HEK293 (cell line): ENCODE measurements around the gene CROCC.

Experiments used
- HOXC10 ChIP-seq: sonication (generic); formaldehyde crosslinking; IDR thresholded peaks from 2 replicates; pipeline ENCODE4 v1.8.1; 2023; ENCODE audit warnings: mild to moderate bottlenecking, missing genetic modification reagents
- KLF16 ChIP-seq: fragments of 450-650 bp; formaldehyde crosslinking; IDR thresholded peaks from 2 replicates; pipeline ENCODE4 v1.5.1; 2017; ENCODE audit warnings: missing biosample characterization, missing genetic modification characterization
- PRDM10 ChIP-seq: fragments of 450-650 bp; formaldehyde crosslinking; IDR thresholded peaks from 2 replicates; pipeline ENCODE4 v1.5.1; 2016; ENCODE audit warnings: missing biosample characterization, missing genetic modification characterization
- SALL2 ChIP-seq: fragments of 450-650 bp; formaldehyde crosslinking; IDR thresholded peaks from 2 replicates; pipeline ENCODE4 v1.5.0; 2017; ENCODE audit warnings: missing biosample characterization, mild to moderate bottlenecking, missing genetic modification characterization, borderline replicate concordance
- SP2 ChIP-seq: fragments of 450-650 bp; formaldehyde crosslinking; IDR thresholded peaks from 2 replicates; pipeline ENCODE4 v1.5.1; 2016; ENCODE audit warnings: missing biosample characterization, missing genetic modification characterization
- TSHZ1 ChIP-seq: fragments of 450-650 bp; formaldehyde crosslinking; IDR thresholded peaks from 2 replicates; pipeline ENCODE4 v1.5.1; 2016; ENCODE audit warnings: missing biosample characterization, missing genetic modification characterization, borderline replicate concordance
- WT1 ChIP-seq: fragments of 450-650 bp; formaldehyde crosslinking; IDR thresholded peaks from 2 replicates; pipeline ENCODE4 v1.5.1; 2016; ENCODE audit warnings: missing biosample characterization, missing genetic modification characterization
- YY2 ChIP-seq: fragments of 450-650 bp; formaldehyde crosslinking; IDR thresholded peaks from 2 replicates; pipeline ENCODE4 v1.5.1; 2016; ENCODE audit warnings: missing biosample characterization, missing genetic modification characterization
- ZBTB1 ChIP-seq: fragments of 450-650 bp; formaldehyde crosslinking; IDR thresholded peaks from 2 replicates; pipeline ENCODE4 v1.5.1; 2016; ENCODE audit warnings: missing biosample characterization, missing genetic modification characterization
- ZBTB11 ChIP-seq: fragments of 450-650 bp; formaldehyde crosslinking; conservative IDR thresholded peaks from 2 replicates; pipeline ENCODE4 v1.5.1; 2016; ENCODE audit warnings: low read depth, missing biosample characterization, missing genetic modification characterization
- ZBTB44 ChIP-seq: fragments of 450-650 bp; IDR thresholded peaks from 2 replicates; pipeline ENCODE4 v1.5.1; 2018; ENCODE audit warnings: missing biosample characterization, mild to moderate bottlenecking, missing genetic modification characterization
- ZFP69B ChIP-seq: fragments of 450-650 bp; formaldehyde crosslinking; IDR thresholded peaks from 2 replicates; pipeline ENCODE4 v1.5.1; 2016; ENCODE audit warnings: missing biosample characterization, missing genetic modification characterization
- ZNF157 ChIP-seq: fragments of 450-650 bp; formaldehyde crosslinking; IDR thresholded peaks from 2 replicates; pipeline ENCODE4 v1.5.1; 2016; ENCODE audit warnings: missing biosample characterization, missing genetic modification characterization
- ZNF248 ChIP-seq: fragments of 450-650 bp; formaldehyde crosslinking; IDR thresholded peaks from 2 replicates; pipeline ENCODE4 v1.5.1; 2017; ENCODE audit warnings: missing biosample characterization, missing genetic modification characterization
- ZNF366 ChIP-seq: fragments of 450-650 bp; formaldehyde crosslinking; conservative IDR thresholded peaks from 2 replicates; pipeline ENCODE4 v1.5.1; 2016; ENCODE audit warnings: missing biosample characterization, missing genetic modification characterization
- ZNF423 ChIP-seq: fragments of 450-650 bp; formaldehyde crosslinking; IDR thresholded peaks from 2 replicates; pipeline ENCODE4 v1.5.1; 2016; ENCODE audit warnings: missing biosample characterization, missing genetic modification characterization
- ZNF426 ChIP-seq: fragments of 450-650 bp; formaldehyde crosslinking; IDR thresholded peaks from 2 replicates; pipeline ENCODE4 v1.5.1; 2017; ENCODE audit warnings: missing biosample characterization, missing genetic modification characterization, mild to moderate bottlenecking, inconsistent platforms, moderate library complexity
- ZNF529 ChIP-seq: fragments of 450-650 bp; formaldehyde crosslinking; IDR thresholded peaks from 2 replicates; pipeline ENCODE4 v1.5.1; 2017; ENCODE audit warnings: missing genetic modification characterization, missing biosample characterization; ENCODE audit not compliant: insufficient replicate concordance
- ZNF555 ChIP-seq: fragments of 450-650 bp; formaldehyde crosslinking; conservative IDR thresholded peaks from 2 replicates; pipeline ENCODE4 v1.5.1; 2017; ENCODE audit warnings: missing biosample characterization, mild to moderate bottlenecking, missing genetic modification characterization, inconsistent platforms
- ZNF580 ChIP-seq: fragments of 450-650 bp; formaldehyde crosslinking; IDR thresholded peaks from 2 replicates; pipeline ENCODE4 v1.5.1; 2016; ENCODE audit warnings: missing biosample characterization, missing genetic modification characterization
- ZNF585B ChIP-seq: fragments of 450-650 bp; formaldehyde crosslinking; IDR thresholded peaks from 2 replicates; pipeline ENCODE4 v1.5.1; 2016; ENCODE audit warnings: missing biosample characterization, missing genetic modification characterization
- ZNF600 ChIP-seq: fragments of 450-650 bp; formaldehyde crosslinking; IDR thresholded peaks from 2 replicates; pipeline ENCODE4 v1.5.1; 2016; ENCODE audit warnings: missing biosample characterization, missing genetic modification characterization
- ZNF610 ChIP-seq: fragments of 450-650 bp; formaldehyde crosslinking; IDR thresholded peaks from 2 replicates; pipeline ENCODE4 v1.5.1; 2016; ENCODE audit warnings: missing biosample characterization, missing genetic modification characterization, borderline replicate concordance
- ZNF658 ChIP-seq: fragments of 450-650 bp; formaldehyde crosslinking; IDR thresholded peaks from 2 replicates; pipeline ENCODE4; 2016; ENCODE audit warnings: missing biosample characterization, missing genetic modification characterization
- ZNF747 ChIP-seq: fragments of 450-650 bp; formaldehyde crosslinking; IDR thresholded peaks from 2 replicates; pipeline ENCODE4 v1.5.1; 2016; ENCODE audit warnings: missing biosample characterization, missing genetic modification characterization
- ZNF785 ChIP-seq: fragments of 450-650 bp; formaldehyde crosslinking; IDR thresholded peaks from 2 replicates; pipeline ENCODE4 v1.5.1; 2016; ENCODE audit warnings: missing biosample characterization, missing genetic modification characterization
- ZNF791 ChIP-seq: fragments of 450-650 bp; formaldehyde crosslinking; IDR thresholded peaks from 2 replicates; pipeline ENCODE4 v1.5.1; 2016; ENCODE audit warnings: missing biosample characterization, missing genetic modification characterization
- ZNF837 ChIP-seq: fragments of 450-650 bp; formaldehyde crosslinking; IDR thresholded peaks from 2 replicates; pipeline ENCODE4 v1.5.1; 2016; ENCODE audit warnings: missing biosample characterization, missing genetic modification characterization

Gene CROCC

GRCh38 chr1:16921391-16922185 lies at the start of gene CROCC (continued):
- no peak for TF ChIP-seq ZBTB11 (tag by site-specific recombination)
- TF ChIP-seq ZNF585B (tag by site-specific recombination): no peak
- no peak for TF ChIP-seq TSHZ1 (tag by site-specific recombination)
- no peak for TF ChIP-seq ZNF555 (tag by site-specific recombination)
- no peak for TF ChIP-seq ZFP69B (tag by site-specific recombination)
- no peak for TF ChIP-seq SALL2 (tag by site-specific recombination)
- TF ChIP-seq YY2: no peak
- TF ChIP-seq ZNF248 (tag by site-specific recombination): no peak
- TF ChIP-seq ZBTB1 (tag by site-specific recombination): no peak
- no peak for TF ChIP-seq ZNF580 (tag by site-specific recombination)
- peak; percentile 32; the same call in 1 of the 2 replicates for TF ChIP-seq KLF16 (tag by site-specific recombination)
- no peak for TF ChIP-seq ZBTB44 (tag by site-specific recombination)
- TF ChIP-seq PRDM10: peak; percentile 68; the same call in 1 of the 2 replicates
- peak; percentile 55 for TF ChIP-seq SP2
- no peak for TF ChIP-seq ZNF837
- TF ChIP-seq ZNF791: no peak
- peak; percentile 81 for TF ChIP-seq ZNF366 (tag by site-specific recombination)
- peak; percentile 81 for TF ChIP-seq WT1 (tag by site-specific recombination)
- TF ChIP-seq ZNF658 (tag by site-specific recombination): no peak
- no peak for TF ChIP-seq ZNF157 (tag by site-specific recombination)
- TF ChIP-seq HOXC10 (CRISPR knock-in tag): no peak
- TF ChIP-seq ZNF747 (tag by site-specific recombination): no peak
- no peak for TF ChIP-seq ZNF529 (tag by site-specific recombination)
- no peak for TF ChIP-seq ZNF423
- TF ChIP-seq ZNF426 (tag by site-specific recombination): no peak
- TF ChIP-seq ZNF785: no peak
- no peak for TF ChIP-seq ZNF600 (tag by site-specific recombination)
- TF ChIP-seq ZNF610 (tag by site-specific recombination): no peak
